ENCODE data around the gene PADI2.
A peak's percentile ranks its signal among the peaks of the same experiment; 100 is the strongest.
"Not testable (repeated sequence)": the region's sequence is repeated elsewhere in the genome, so short reads cannot be mapped to it uniquely, and the experiment has no call there.

Gene PADI2

GRCh38 chr1:17081439-17081838 is 37.8 kb downstream of the PADI2 start:
- no peak for DNase-seq (ENCODE audit: low spot score)

DNA sequence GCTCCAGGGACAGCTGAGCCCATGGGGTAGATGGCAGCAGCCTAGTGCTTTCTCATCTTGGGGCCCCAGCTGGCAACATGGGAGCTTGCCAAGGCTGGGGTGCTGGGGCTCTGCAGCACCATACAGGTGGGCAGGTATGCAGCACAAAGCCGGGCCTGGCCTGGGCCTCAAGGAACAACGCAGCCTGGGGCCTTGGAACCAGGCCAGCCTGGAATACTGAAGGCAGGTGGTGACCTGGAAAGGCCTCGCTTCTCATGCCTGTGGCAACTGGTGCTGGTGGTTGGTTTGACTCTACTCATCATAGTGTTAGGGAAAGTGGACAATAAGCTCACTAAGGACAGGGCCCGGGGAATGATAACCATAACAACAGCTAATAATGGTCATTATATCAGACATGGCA is 38.4 kb downstream of the PADI2 start:
- DNase-seq (ENCODE audit: low spot score), result no peak

DNA sequence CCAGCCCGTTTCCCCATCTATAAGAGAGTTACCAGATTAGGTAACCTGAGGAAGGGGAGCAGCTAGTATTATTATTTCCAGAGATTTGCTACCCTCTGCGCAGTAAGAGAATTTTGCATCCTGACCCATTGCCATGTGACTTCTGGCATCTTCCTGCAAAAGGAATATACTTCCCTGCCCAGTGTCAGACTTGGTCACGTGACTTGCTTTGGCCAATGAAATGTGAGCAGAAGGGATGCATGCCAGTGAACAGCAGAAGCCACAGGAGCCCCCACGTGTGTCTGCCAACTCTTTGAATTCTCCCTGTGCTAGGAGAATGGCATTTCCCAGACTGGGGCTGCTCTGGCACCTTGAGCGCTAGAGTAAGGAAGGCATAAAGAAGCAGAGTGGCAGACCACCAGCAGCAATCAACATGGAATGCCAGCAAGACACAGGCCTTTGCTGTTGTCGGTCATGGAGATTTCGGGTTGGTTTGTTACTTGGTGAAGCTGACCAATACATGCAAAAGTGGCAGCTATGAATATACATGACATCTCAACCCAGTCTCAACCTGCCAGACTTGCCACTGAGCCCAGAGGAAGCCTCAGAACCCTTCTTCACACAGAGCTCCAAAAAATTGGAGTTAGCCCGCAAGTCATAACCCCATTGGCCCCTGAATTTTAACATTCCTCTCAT is 39.0 kb downstream of the PADI2 start:
- no peak for DNase-seq (ENCODE audit: low spot score)

- no peak for DNase-seq (ENCODE audit: low spot score)
Measured at GRCh38 chr1:17078991-17079868, 40.0 kb downstream of the PADI2 start.

GRCh38 chr1:17075470-17076255 is 43.6 kb downstream of the PADI2 start:
- DNase-seq (ENCODE audit: low spot score), result peak; percentile 13

- DNase-seq (ENCODE audit: low spot score), result no peak
Measured at GRCh38 chr1:17071794-17072193, 47.5 kb downstream of the PADI2 start.

- DNase-seq (ENCODE audit: low spot score), result no peak
Measured at GRCh38 chr1:17070163-17070525, 49.1 kb downstream of the PADI2 start.

- no peak for DNase-seq (ENCODE audit: low spot score)
Measured at GRCh38 chr1:17069452-17070162, 49.6 kb downstream of the PADI2 start.

GRCh38 chr1:17068789-17069188 is 50.5 kb downstream of the PADI2 start:
- DNase-seq (ENCODE audit: low spot score), result no peak

DNA sequence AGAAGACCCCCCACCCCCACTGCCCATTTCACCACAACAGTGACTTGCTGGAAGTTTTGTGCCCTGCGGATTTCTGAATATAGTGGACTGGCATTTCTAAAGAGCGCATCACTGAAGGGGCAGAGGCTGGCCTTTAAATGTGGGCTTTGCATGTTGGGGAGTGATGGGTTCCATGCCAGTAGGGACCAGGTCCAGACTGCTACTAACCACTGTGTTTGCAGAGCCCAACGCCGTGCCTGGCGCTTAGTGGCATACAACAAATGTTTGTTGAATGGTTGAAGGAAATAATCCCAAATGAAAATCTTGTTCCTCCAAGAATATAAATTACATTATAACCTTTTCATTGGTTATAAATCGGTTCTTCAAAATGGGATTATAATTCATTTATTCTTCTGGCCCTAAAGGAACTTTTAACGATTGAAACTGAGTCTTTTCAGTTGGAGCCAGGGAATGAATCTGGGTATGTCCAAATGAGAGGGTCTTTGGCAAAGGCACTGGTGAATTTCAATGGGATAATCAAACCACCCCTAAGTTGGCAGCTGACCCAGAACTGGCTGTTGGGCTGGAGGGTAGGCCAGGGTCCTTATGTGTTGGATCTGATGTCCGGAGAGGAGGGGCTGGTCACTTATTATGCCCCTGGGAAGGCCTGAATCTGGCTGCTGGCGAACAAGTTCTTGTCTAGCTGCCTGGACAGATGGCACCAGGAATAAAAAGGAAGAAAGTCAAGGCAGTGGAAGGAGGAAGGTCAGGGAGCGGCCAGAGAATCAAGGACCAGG is 51.6 kb downstream of the PADI2 start:
- DNase-seq (ENCODE audit: low spot score), result no peak

GRCh38 chr1:17067069-17067426 is 52.2 kb downstream of the PADI2 start:
- DNase-seq (ENCODE audit: low spot score), result no peak

GRCh38 chr1:17066361-17067068 is 52.7 kb downstream of the PADI2 start:
- DNase-seq (ENCODE audit: low spot score), result no peak

GRCh38 chr1:17065666-17066065 is 53.6 kb downstream of the PADI2 start:
- DNase-seq (ENCODE audit: low spot score), result no peak

GRCh38 chr1:17062751-17063150 is 56.5 kb downstream of the PADI2 start:
- DNase-seq (ENCODE audit: low spot score), result not testable (repeated sequence)

DNA sequence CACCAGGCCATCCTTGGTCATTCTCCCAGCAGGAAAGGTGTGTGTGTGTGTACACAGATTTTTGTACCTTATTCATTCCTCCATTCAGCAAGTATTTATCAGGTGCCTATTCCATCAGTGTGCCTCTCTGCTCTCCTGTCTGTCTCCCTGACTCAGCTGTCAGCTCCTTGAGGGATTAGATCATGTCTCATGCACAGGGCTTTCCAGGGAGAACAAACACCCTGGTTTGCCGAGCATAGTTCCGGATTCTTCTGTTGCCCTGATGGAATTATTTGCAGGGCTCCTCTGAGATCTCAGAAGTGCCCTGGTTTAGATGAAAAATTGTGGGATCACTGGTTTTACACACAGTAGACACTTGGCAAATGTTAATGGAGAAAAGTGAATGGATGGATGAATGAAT is 57.4 kb downstream of the PADI2 start:
- DNase-seq (ENCODE audit: low spot score), result no peak

GRCh38 chr1:17061486-17061885 is 57.8 kb downstream of the PADI2 start:
- no peak for DNase-seq (ENCODE audit: low spot score)

DNA sequence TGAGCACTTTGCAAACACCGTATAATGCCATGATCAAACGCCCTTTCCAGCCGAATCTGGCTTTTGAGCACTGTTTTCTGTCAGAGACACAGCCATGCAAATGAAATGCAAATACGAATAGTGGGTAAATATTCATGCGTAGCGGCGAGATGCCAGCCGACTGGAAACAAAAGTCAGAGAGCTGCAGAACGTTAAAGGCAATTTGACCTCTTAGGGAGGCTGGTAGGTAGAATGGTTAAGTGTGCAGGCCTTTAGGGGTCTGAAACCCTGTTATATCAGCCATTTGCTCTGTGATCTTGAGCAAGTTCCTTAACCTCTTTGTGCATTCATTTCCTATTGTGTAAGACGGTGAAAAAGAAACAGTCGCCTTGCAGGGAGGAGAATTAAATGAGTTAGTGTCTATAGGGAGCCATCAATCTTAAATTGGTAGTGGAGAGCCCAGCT is 58.9 kb downstream of the PADI2 start:
- no peak for DNase-seq (ENCODE audit: low spot score)

DNA sequence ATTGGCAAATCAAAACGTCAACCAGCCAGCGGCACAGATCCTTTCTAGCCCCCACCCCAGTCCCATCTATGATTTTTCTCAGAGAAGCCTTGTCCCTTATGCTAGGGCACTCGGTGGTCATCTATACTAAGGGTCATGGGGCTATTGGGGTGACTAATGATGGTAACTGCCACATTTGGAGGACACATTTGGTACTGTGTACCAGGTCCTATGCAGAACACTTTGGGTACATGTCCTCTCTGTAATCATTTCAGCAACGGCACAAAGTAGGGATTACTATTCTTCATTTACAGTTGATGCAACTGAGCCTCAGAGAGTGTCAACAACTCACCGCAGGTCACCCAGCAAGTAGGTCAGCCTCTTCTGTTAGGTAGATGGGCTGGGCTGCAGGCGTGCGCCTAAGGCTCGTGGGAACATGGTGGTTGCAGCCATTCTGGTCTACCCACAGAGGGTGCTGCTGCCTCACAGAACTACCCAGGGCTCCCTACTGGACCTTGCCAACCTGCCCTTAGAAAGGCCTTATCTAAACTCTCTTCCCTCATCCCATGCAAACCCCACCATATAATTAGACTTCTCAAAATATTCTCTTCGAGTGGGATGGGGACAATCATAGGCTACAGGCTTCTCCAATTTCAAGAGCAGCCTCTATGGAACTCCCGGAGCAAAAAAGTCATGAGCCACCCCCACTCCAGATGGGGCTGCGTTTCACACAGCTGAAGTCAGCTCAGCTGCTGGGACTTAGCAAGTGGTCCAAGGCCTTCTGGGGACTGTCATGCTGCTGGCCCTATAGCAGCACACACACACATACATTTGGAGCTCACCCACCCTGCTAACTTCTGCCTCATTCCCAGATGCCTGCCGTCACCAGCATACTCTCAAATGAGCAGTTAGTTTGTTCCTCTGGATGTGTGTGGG is 59.6 kb downstream of the PADI2 start:
- DNase-seq (ENCODE audit: low spot score), result peak; percentile 61

DNA sequence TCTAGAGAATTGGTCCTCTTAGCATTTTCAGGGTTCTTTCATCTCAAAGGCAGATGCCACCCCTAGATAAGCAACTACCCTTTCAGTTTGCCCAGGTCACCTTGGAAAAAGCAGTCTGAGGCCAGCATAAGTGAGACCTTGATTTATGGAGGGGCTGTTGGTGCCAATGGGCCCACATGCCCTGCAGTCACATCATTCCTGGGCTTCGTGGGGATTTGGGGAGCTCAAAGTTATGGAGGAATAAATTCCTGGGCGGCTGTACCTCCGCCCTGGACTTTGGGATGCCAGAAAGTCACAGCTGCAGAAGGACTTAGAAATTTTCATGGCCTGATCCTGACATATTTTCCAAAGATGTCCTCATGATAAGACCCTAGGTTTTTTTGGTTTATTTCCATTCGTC is 62.7 kb downstream of the PADI2 start:
- DNase-seq (ENCODE audit: low spot score), result no peak

DNA sequence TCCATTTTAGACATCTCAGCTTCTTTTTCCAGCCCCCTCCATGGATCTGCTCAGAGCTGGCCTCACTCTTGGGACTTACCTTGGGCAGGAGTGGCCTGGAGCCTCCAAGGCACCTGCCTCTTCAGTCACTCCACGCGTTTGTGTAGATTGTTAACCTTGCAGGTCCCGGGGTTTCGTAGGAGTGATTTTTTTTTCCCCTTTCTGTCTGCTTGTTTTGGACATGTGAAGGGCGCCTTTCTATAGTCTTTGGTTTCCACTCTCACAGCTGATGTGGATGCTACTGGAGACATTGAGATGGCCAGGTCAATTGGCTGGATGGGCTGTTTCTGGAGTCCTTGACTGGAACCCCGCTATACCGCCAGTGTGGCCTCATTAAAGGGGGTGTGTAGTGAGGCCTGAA is 63.5 kb downstream of the PADI2 start:
- DNase-seq (ENCODE audit: low spot score), result no peak

Measured in LoVo (cell line).